ENCODE measurements around the gene TNF. TPM values are rescaled to one million over a fixed set of nuclear protein-coding genes. Genes with fewer than 3 reads are reported as not detected.

TNF gene
- total RNA-seq, 1 donor from 2014 or later: not detected

Small RNA genes lying within 50 kb of the gene (small RNA-seq; reads per million reads assigned to genes)
- 3.8 reads per million, percentile 91 among the genes with 10 or more reads in this experiment for gene SNORA38 (ENCODE audit: low replicate concordance)
- 364 reads per million, percentile 98 among the genes with 10 or more reads in this experiment for gene SNORD117 (ENCODE audit: low replicate concordance)
- gene SNORD84 (ENCODE audit: low replicate concordance): not detected
- gene UQCRHP1 (ENCODE audit: low replicate concordance): not detected

Other genes with a start within 250 kb of the TNF start
- 451 TPM for gene HLA-B, start 218.4 kb upstream of the TNF start, total RNA-seq
- 6.8 TPM for gene MICA, start 172.0 kb upstream of the TNF start, total RNA-seq
- 3.9 TPM for gene MICB, start 77.4 kb upstream of the TNF start, total RNA-seq
- not detected for gene MCCD1, start 46.6 kb upstream of the TNF start, total RNA-seq
- gene DDX39B, start 33.6 kb upstream of the TNF start, total RNA-seq: 319 TPM
- gene ATP6V1G2, start 29.0 kb upstream of the TNF start, total RNA-seq: 1.3 TPM
- 11.4 TPM for gene NFKBIL1, start 28.0 kb upstream of the TNF start, total RNA-seq
- gene LTA, start 3.3 kb upstream of the TNF start, total RNA-seq: not detected
- gene LTB, start 6.9 kb downstream of the TNF start, total RNA-seq: 1.7 TPM
- gene LST1, start 10.7 kb downstream of the TNF start, total RNA-seq: 1.5 TPM
- gene NCR3, start 17.4 kb downstream of the TNF start, total RNA-seq: not detected
- gene AIF1, start 39.7 kb downstream of the TNF start, total RNA-seq: 10.9 TPM
- 66.1 TPM for gene PRRC2A, start 45.1 kb downstream of the TNF start, total RNA-seq
- 154 TPM for gene BAG6, start 77.1 kb downstream of the TNF start, total RNA-seq
- gene APOM, start 80.3 kb downstream of the TNF start, total RNA-seq: not detected
- 20.8 TPM for gene C6orf47, start 85.2 kb downstream of the TNF start, total RNA-seq
- 18.0 TPM for gene GPANK1, start 89.4 kb downstream of the TNF start, total RNA-seq
- 92.1 TPM for gene CSNK2B, start 90.5 kb downstream of the TNF start, total RNA-seq
- 2.6 TPM for gene LY6G5B, start 94.4 kb downstream of the TNF start, total RNA-seq
- not detected for gene LY6G5C, start 105.5 kb downstream of the TNF start, total RNA-seq
- gene ABHD16A, start 127.8 kb downstream of the TNF start, total RNA-seq: 46.2 TPM
- gene LY6G6F, start 131.3 kb downstream of the TNF start, total RNA-seq: 0.82 TPM
- gene LY6G6D, start 139.8 kb downstream of the TNF start, total RNA-seq: not detected
- gene LY6G6C, start 146.2 kb downstream of the TNF start, total RNA-seq: 1.1 TPM
- gene MPIG6B, start 147.8 kb downstream of the TNF start, total RNA-seq: not detected
- 114 TPM for gene DDAH2, start 153.7 kb downstream of the TNF start, total RNA-seq
- 131 TPM for gene CLIC1, start 161.0 kb downstream of the TNF start, total RNA-seq
- 9.6 TPM for gene MSH5, start 164.4 kb downstream of the TNF start, total RNA-seq
- gene SAPCD1, start 187.1 kb downstream of the TNF start, total RNA-seq: not detected
- 2.3 TPM for gene VWA7, start 201.8 kb downstream of the TNF start, total RNA-seq
- gene VARS1, start 220.2 kb downstream of the TNF start, total RNA-seq: 42.5 TPM
- 20.8 TPM for gene LSM2, start 231.4 kb downstream of the TNF start, total RNA-seq
- gene HSPA1L, start 239.7 kb downstream of the TNF start, total RNA-seq: 4.5 TPM
- 698 TPM for gene HSPA1A, start 240.0 kb downstream of the TNF start, total RNA-seq